Left colon (tissue), 2 donors: ENCODE data around the gene EEF2KMT. TPM values are rescaled to one million over a fixed set of nuclear protein-coding genes. Genes with fewer than 3 reads are reported as not detected.
A peak's percentile ranks its signal among the peaks of the same experiment; 100 is the strongest.
"Not testable (repeated sequence)": the region's sequence is repeated elsewhere in the genome, so short reads cannot be mapped to it uniquely, and the experiment has no call there.

ENCODE experiments used
- ATAC-seq: fragments of 200-7000 bp; cut with Tn5 transposase; one replicate; pipeline ENCODE4 v1.9.1; 2020; ENCODE audit warnings: mild to moderate bottlenecking, moderate library complexity
- DNase-seq, 2 donors: peaks; one replicate each; pipeline ENCODE4 v3.0.0-alpha.2; 2020
- intact Hi-C, 2 donors: fragments of 100-400 bp; cut with DNase I in 1 of 2; cut with micrococcal nuclease in 1 of 2; formaldehyde crosslinking; loops; one replicate each; pipeline versions ENCODE4 v1.11.2 to v1.14.0; 2022; cut with DNase I, micrococcal nuclease
- total RNA-seq, 2 donors: library from RNA; stranded (reverse); fragmentation: NEBNext Ultra II Directional; extraction: Animal tissue kit (Norgen Biotek cat#: 25700); gene quantifications; one replicate each; pipeline ENCODE4 v1.2.1, GENCODE V29; 2021
- donor health status: DM: no; HTN: no; CAD: no.
- donor health status: DM: yes; HTN: yes; CAD: no.

Gene EEF2KMT
- total RNA-seq, 2 donors from 2014 or later = 9.5 to 9.8 TPM

DNA sequence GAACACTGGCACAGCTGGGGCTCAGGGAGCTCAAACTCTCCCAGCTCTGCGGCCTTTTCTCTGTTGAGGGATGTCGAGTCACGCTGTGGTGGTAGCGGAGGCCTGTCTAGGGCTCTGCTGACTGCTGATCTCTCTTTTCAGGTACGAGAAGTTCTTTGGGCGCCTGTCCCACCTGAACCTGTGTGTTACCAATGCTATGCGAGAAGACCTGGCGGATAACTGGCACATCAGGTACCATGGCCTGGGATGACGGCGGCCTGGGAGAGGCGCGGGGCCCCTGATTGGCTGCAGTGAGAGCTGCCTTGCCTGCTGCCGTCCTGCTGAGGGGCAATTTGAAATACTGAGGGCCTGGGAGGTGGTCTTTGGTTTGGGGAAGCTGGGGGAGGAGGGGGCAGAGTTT is 20.3 kb downstream of the EEF2KMT start:
- intact Hi-C loops = no loop called here

DNA sequence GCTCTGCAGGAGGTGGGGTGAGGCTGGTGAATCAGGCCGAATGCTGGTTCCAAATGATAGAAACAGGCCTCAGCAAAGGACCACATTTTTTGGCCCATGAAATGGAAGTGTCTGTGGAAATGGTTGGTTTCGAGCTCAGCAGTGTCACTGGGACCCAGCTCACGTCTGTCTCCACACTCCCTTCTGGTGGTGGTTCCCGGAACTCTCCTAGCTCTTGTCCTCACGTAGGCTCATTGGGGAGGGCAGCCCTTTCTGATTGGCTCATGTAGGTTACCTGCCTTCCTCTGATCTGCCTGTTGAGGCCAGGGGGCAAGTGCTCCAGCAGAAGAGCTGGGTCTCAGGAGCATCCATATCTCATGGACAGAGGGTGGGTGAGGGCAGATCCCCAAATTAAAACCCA is 22.0 kb downstream of the EEF2KMT start:
- ATAC-seq (no peak), DNase-seq (no peak)
- intact Hi-C loops = no loop called here

More for the DNA sequence above, 20.3 kb downstream of the EEF2KMT start:
- DNase-seq (no peak), ATAC-seq (no peak)

DNA sequence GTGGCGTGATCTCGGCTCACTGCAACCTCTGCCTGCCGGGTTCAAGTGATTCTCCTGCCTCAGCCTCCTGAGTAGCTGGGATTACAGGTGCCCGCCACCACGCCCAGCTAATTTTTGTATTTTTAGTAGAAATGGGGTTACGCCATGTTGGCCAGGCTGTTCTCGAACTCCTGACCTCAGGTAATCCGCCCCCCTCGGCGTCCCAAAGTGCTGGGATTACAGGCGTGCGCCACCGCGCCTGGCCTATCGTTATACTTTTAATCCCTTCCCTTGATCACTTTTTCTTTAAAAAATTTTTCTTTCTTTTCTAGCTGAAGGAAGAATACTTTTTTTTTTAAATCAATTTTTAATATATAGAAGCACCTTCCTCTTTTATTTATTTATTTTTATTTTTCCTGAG is 23.8 kb downstream of the EEF2KMT start:
- intact Hi-C loops, ATAC-seq: not testable (repeated sequence)
- peak in 1 of 2 donors; percentile 18 for DNase-seq

DNA sequence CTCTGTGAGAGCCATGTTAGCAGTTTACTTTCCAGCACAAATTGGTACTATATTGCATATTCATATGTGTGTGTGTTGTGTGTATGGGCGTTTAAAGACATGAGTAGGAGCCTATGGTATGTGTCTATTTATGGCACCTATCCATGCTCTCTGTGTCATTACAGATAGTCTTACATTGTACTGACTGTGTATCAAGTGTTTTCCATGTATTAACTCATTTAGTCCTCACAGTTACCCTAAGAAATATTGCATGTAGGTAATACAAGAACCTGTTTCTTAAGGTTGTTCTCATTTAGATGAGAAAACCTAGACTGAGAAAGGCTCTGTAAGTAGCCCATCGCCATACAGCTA is 24.3 kb downstream of the EEF2KMT start:
- ATAC-seq = no peak

DNA sequence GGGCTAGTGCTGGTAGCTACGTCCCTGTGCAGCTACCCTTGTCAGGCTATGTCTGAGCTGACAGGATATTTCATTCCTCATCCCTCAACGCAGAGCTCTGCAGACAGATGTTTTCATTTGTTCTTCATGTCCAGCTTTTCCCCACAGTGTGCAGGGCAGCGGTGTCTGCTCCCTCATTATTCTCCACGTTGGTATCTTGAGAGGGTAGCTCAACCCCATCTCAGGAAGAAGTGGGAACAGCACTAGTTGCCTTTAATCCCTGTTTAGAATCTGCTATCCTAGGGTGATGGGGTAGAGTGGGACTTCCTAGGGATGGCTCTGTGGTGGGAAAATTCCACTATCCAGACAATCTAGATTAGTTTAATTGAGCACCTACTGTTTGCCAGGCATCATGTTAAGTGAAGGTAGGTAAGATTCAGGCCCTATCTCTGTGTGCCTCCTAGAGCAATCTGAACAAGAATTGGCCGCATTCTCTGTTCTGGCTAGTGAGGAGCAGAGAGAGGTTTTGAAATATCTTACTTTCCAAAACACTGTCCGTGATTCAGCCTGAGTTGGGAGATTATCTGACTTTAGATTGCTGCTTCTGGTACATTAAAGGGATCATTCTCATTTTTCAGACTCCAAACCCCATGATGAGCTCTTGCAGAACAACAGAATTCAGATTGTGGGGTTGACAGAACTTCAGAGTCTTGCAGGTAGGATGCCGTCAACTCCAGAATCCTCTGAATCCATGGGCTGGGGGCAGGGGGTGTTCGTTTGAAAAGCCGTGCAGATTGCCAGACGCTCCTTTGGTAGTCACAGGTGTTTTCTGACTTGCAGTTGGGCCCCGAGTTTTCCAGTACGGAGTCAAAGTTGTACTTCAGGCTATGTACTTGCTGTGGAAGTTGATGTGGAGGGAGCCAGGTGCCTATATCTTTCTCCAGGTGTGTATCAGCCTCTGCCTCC is 25.0 kb downstream of the EEF2KMT start:
- ATAC-seq = no peak
- intact Hi-C loops = no loop called here
- DNase-seq = peak in 1 of 2 donors; percentile 19

More for the DNA sequence above, 24.3 kb downstream of the EEF2KMT start:
- DNase-seq = no peak
- intact Hi-C loops = no loop called here

DNA sequence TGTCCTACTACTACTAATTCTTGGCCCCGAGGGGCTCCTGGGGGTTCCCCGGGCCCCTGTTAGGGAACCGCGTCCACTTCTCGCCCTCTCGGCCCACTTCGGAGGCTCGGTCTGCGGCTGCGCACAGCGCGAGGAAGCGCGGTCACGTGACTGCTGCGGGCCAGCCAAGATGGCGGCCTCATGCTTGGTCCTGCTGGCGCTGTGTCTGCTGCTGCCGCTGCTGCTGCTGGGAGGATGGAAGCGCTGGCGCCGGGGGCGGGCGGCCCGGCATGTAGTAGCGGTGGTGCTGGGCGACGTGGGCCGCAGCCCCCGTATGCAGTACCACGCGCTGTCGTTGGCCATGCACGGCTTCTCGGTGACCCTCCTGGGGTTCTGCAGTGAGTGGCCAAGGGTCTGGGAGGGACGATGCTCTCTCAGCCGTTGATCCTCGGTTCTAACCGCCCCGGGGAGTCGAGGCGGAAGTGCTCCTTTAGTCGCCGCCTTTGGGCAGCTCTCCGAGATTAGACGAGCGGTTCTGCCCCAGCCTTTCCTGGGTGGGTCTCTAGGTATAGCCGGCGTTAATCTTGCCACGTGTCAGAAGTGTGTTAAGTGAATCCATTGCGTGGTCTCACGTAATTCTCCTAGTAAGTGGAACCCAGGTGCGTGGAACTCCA is 25.8 kb downstream of the EEF2KMT start, which contains the start of gene ALG1:
TSS of gene ALG1 (plus strand) at position 163 of the 653 bp plus-strand sequence. CDS start at position 170, 7 bp downstream.
- peak; percentile 93 for ATAC-seq
- intact Hi-C loops = no loop called here
- DNase-seq = peak; percentile 84 to 94

DNA sequence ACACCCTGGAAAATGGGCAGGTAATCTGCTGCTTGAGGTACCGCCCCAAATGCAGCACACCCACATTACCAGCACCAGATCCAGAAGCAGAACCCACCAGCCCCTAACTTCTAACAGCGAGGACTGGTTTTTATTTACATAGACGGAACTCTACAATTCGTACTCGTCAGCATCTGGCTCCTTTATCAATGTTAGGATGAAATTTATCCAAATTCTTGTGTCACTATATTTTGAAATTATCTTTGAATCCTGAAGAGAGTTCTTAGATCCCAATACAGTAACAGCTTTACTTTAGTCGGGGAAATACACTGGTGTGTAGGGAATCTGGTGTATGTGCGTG is 26.3 kb downstream of the EEF2KMT start:
- intact Hi-C loops = no loop called here
- DNase-seq = peak in 1 of 2 donors; percentile 1
- ATAC-seq = no peak

DNA sequence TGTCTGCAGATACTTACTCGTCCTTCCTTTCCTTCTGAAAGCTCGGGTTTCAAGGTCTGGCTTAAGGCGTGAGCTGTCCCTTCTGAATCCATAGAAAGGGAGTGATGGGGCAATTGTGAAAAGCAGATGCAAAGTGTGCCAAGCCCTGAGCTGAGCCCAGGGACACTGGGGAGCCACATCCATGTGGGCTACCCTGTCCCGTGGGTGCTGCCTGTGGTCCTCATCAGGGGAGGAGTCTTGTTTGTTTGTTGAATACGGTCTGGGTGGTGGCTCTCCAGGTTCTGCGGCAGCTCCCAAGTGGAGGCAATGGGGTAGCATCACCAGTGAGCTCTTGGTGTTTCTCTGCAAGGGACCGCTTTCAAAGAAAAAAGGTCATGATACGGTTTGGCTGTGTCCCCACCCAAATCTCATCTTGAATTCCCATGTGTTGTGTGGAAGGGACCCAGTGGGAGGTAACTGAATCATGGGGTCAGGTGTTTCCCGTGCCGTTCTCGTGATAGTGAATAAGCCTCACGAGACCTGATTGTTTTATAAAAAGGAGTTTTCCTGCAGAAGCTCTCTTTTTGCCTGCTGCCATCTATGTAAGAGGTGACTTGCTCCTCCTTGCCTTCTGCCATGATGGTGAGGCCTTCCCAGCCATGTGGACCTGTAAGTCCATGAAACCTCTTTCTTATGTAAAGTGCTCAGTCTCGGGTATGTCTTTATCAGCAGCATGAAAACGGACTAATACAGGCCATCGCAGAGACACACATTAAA is 27.0 kb downstream of the EEF2KMT start:
- DNase-seq (peak in 1 of 2 donors; percentile 22), ATAC-seq (no peak)
- intact Hi-C loops = no loop called here

DNA sequence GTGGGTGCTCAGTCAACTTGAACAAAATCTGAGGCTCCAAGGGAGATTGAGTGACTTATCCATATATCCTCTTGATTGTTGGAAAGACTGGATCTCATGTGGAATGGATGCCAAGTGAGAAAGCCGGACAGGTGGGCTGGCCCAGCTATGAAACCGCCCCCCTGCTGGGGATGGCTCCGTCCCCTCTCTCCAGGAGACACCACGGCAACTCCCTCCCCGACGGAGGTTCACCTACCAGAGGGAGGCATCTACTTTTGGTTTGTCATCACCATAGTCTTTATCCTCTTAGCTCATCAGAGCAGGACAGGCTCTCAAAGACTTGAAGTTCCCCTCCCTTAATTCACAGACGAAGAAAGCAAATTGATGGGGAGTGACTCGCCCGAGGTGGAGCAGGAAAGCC is 27.7 kb downstream of the EEF2KMT start:
- intact Hi-C loops = no loop called here
- ATAC-seq = no peak
- DNase-seq = peak in 1 of 2 donors; percentile 11

DNA sequence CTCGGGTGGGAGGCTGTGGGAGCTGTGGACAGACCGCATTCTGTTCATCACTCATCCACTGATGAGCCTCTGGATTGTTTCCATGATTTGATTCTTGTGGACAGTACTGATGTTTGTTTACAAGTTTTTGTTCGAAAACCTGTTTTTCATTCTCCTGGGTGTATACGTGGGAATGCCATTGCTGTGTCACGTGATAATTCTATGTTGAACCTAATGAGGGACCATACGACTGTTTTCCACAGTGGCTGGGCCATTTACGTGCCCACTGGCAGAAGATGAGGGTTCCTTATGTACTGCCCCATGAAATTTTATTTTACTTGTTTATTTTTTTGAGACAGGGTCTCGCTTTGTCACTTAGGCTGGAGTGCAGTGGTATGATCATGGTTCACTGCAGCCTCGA is 28.5 kb downstream of the EEF2KMT start:
- intact Hi-C loops = no loop called here
- no peak for ATAC-seq
- no peak for DNase-seq

DNA sequence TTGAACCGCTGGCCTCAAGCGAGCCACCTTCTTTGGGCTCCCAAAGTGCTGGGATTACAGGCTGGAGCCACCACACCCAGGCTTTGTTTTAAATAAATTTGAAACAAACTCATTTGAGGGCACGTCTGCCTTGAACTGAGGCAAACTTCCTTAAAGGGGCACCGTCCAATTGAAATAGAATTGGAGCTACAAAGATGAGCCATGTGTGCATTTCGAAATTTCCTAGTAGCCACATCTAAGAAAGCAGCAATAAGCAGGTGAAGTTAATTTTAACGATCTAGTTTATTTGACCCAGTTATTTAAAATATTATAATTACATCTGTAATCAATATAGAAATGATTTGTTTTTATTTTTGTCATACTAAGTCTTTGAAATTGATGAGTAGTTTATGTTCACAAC is 31.1 kb downstream of the EEF2KMT start:
- ATAC-seq (no peak), DNase-seq (no peak)
- intact Hi-C loops = no loop called here

DNA sequence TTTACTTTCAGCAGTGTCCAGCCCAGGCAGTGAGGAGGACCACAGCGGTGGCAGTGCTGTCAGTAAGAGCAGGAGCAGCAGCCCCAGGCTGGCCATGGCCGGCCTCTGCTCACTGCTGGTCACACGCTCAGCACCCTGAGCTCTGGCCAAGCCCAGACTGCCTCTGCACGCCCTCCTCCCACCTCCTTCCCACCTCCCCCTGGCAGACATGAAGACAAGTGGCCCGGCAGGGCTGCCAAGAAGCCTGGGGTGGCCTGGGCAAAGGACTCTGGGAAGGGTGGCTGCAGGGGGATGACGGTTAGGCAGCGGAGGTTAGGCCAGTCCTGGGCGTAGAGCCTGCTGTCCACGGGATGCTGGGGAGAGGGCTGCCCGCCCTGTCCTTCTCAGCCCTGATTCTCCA is 31.8 kb downstream of the EEF2KMT start, which contains the start of gene C16orf89:
TSS of gene C16orf89 (minus strand) at position 144 of the 400 bp plus-strand sequence. CDS start at position 96, 48 bp downstream.
- ATAC-seq = peak; percentile 12
- intact Hi-C loops = no loop called here
- DNase-seq = peak in 1 of 2 donors; percentile 26

DNA sequence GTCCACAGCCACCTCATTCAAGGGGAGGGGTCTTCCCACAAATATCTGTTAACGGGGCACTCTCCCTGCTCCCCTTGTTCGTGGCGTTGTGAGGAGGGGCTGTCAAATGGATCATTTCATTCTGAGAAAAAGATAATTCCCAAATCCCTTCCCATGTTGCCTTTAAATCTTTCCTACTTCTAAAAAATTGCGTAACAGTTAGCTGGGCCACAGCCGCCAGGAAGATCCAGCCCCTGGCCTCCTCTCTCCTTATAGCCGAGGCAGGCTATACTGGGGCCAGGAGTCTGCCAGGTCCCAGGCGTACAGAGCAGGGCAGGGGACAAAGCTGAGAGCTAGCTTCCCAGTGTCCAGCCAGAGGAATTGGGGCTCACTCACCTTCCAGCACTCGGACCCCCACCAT is 32.3 kb downstream of the EEF2KMT start:
- DNase-seq = peak in 1 of 2 donors; percentile 20
- peak; percentile 43 for ATAC-seq
- intact Hi-C loops = no loop called here

DNA sequence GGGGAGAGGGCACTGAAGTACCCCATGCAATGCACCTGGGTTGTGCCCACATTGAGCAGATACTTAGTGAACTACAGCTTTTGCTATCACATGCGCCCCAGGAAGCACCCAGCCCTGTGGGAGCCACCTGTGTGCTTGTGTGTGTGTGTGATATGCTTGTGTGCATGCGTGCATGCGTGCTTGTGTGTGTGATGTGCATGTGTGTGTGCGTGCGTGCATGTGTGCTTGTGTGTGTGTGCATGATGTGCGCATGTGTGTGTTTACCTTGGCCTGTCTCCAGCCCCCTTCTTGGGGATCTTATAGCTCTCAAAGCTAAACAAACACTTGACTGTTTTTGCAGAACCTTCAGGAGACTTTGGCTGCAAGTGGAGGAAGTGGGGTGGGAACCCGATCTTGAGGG is 32.7 kb downstream of the EEF2KMT start:
- ATAC-seq (peak; percentile 60), DNase-seq (peak; percentile 66 to 73)
- intact Hi-C loops = no loop called here

DNA sequence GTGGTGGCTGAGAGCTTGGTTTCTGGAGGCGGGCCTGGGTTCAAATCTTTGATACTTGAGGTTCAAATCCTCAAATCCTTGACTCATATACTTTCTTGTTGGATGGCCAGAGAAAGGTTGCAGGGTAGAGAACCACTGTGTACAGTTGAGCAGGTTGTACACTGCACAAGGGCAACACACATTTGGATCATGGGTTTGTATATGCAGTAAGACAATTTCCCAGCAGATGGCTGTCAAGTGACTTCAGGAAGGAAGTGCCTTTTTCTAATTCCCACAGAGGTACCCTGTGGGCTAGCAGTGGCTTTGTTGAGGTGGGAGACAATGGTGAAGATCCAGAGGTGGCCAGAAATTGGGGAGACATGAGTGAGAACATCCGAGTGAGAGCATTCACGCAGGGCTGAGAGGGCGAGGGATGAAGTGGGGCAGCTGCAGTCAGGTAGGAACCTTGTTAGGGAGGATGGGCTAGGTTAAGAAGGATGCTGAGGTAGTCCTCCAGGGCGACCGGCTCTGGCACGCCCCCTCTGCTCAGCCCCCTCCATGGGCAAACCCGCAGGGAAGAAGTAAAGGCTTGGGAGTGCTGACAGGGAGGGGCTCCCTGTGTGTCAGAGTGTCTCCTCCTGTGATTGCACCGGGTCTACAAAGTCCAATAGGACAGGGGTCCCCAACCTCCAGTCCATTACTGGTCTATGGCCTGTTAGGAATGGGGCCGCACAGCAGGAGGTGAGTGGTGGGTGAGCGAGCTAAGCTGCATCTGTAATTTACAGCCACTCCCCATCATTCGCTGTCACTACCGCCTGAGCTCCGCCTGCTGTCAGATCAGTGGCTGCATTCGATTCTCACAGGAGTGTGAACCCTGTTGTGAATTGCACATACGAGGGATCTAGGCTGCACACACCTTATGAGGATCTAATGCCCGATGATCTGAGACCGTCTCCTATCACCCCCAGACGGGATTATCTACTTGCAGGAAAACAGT is 34.5 kb downstream of the EEF2KMT start:
- peak; percentile 66 for ATAC-seq
- intact Hi-C loops = no loop called here
- peak in 1 of 2 donors; percentile 27 for DNase-seq

DNA sequence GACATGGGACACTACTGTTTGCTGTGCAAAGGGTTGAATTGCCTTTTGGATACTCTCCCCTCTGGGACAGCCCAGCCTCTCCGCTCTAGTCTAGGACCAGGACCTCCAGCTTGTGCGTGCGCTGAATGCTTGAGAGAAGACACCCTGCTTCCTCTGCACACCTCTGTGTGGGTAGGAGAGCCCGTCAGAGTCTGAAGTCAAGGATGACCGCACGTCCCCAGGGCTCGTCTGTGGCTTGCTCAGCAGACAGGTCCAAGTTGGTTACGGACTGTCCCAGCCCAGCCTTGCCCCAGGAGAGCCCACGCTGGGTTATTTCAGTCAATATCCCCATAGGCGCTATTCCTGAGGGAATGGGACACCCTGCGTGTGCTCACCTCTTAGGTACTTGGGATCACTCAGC is 35.5 kb downstream of the EEF2KMT start:
- DNase-seq = peak in 1 of 2 donors; percentile 18
- no peak for ATAC-seq
- intact Hi-C loops = no loop called here

DNA sequence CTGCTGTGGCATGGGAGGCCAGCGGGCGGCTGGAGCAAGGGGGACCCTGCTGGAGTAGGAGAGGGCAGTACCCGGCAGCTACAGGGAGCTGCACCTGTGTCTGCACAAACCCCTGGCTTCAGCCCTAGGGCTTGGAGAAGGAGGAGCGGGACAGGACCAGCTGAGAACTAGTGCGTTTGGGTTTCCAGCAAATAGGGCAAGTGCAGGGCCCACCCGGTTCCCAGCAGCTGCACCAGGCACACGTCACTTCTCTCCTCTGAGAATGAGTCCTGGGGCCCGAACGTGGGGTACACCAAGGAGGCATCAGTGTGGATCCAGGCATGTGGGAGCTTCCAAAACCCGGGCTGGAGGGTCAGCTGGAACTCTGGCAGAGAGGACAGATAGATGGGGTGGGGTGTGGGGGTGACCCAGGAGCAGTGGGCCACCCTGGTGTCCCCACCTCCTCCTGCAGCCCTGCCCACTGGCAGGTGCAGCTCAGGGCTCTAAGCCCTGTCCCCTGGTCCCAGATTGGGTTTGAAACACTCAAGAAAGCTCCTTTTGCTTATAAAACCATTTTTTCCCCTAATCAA is 37.4 kb downstream of the EEF2KMT start:
- no peak for ATAC-seq

More for the DNA sequence above, 37.4 kb downstream of the EEF2KMT start:
- DNase-seq = peak in 1 of 2 donors; percentile 14
- intact Hi-C loops = no loop called here
